ENCODE measurements around the gene URI1.

URI1 gene

DNA sequence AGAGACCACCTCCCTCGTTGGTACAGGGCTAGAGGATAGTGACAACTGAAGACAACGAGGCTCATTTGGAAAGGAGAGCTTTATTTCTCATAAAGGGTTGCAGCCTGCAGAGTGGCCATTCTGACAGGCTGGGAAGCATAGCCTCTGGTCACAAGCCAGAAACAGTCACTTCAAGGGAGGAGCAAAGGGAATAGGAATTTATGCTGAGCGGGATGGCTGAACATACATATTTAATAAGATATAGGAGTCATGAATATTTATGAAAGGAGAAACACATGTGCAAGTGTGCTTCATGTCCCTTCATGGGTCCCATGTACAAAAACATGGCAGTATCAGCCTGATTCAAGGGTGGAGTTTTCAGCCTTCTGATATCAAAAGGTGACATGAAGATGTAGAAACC is 27.1 kb upstream of the URI1 start:
- TF ChIP-seq, protein P1, sequence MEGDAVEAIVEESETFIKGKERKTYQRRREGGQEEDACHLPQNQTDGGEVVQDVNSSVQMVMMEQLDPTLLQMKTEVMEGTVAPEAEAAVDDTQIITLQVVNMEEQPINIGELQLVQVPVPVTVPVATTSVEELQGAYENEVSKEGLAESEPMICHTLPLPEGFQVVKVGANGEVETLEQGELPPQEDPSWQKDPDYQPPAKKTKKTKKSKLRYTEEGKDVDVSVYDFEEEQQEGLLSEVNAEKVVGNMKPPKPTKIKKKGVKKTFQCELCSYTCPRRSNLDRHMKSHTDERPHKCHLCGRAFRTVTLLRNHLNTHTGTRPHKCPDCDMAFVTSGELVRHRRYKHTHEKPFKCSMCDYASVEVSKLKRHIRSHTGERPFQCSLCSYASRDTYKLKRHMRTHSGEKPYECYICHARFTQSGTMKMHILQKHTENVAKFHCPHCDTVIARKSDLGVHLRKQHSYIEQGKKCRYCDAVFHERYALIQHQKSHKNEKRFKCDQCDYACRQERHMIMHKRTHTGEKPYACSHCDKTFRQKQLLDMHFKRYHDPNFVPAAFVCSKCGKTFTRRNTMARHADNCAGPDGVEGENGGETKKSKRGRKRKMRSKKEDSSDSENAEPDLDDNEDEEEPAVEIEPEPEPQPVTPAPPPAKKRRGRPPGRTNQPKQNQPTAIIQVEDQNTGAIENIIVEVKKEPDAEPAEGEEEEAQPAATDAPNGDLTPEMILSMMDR (IDR thresholded peaks at IDR 0.05), result no peak

DNA sequence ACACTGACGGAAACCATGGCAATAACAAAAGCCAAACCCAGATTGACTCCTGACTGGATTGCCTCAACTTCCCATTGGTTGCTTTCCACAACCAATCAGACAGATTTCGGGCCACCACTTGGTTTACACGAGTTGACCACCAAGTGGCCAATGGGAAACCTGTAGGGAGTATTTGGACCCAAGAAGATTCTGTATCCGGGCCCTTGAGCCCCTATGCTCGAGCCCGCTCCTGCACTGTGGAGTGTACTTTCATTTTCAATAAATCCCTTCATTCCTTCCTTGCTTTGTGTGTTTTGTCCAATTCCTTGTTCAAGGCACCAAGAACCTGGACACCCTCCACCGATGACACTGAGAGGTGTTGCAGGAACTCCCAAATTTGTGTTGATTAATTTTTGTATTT is 24.1 kb upstream of the URI1 start:
- TF ChIP-seq, protein P1 (IDR thresholded peaks at IDR 0.05), result no peak

DNA sequence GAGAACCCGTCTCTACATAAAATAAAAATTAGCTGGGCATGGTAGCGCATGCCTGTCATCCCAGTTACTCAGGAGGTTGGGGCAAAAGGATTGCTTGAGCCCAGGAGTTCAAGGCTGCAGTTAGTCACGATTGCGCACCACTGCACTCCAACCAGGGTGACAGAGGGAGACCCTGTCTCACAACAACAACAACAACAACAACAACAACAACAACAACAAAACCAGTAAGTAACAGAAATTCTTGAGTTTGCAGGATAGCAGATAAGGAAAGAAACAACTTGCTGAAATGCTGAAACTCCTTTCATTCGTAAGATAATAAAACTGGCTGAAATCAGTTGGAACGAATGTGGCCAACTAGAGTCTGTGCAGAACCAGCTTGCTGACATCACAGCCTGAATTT is 23.1 kb upstream of the URI1 start:
- TF ChIP-seq, protein P1 (IDR thresholded peaks at IDR 0.05), result no peak

DNA sequence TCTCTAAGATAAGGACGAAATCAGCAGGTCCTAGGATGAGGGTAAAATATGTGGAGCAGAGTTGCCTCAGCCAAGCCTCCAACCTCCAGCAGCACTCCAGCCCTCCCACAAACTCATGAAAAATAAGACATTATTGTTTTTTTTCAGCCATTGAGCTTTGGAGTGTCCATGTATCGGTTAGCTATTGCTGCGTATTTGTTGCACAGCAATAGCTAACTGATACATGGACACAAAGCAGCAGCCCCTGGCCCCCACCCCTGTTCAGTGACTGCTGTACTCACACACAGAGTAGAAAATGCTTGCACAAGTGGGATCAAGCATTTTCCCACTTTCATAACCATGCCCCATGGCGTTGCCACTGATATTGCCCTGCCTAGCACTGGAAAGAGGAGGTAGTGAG is 19.1 kb upstream of the URI1 start:
- TF ChIP-seq, protein P1 (IDR thresholded peaks at IDR 0.05), result no peak

DNA sequence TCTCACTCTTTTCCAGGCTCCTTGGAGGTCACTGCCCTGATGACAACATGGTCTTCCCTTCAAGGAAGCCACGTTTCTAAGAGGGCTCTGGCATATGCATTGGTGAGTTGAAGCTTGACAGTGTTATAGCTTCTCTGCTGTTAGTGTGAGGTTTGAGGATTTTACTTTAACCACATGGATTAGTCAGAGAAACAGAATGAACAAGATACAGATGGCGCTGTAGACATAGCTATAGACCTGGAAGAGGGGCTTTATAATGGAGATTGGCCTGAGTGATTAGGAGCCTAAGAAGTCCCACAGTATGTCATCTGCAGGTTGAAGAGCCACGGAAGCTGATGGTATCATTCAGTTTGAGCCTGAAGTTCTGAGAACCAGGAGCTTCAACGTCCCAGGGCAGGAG is 18.4 kb upstream of the URI1 start:
- TF ChIP-seq, protein P1 (IDR thresholded peaks at IDR 0.05), result no peak

DNA sequence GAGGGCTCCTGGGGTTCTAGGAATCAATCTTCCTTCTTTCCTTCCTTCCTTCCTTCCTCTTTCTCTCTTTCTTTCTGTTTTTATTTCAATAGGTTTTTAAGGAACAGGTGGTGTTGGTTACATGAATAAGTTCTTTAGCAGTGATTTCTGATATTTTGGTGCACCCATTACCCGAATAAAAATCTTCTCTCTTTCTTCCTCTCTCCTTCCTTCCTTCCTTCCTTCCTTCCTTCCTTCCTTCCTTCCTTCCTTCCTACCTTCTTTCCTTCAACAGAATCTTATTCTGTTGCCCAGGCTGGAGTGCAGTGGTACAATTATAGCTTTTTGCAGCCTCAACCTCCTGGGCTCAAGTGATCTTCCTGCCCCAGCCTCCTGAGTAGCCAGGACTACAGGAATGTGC is 16.0 kb upstream of the URI1 start:
- TF ChIP-seq, protein P1 (IDR thresholded peaks at IDR 0.05), result no peak

DNA sequence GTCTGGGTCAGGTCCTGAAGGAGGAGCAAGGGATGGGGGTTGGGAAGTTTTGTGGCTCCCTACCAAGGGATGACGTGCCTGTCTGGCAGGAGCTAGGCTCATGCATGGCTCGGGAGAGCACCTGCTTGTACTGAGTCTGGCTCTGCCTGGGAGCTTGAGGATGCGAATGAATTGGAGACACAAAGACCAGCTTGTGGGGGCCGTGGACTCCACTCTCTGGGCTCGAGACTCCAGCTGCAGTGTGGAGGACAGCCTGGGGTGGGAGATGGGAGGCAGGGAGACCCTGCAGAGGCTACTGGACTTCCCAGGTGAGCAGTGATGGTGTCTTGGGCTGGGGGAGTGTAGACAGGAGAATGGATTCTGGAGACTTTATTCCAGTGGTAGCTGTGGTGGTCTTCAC is 15.2 kb upstream of the URI1 start:
- TF ChIP-seq, protein P1 (IDR thresholded peaks at IDR 0.05), result no peak

DNA sequence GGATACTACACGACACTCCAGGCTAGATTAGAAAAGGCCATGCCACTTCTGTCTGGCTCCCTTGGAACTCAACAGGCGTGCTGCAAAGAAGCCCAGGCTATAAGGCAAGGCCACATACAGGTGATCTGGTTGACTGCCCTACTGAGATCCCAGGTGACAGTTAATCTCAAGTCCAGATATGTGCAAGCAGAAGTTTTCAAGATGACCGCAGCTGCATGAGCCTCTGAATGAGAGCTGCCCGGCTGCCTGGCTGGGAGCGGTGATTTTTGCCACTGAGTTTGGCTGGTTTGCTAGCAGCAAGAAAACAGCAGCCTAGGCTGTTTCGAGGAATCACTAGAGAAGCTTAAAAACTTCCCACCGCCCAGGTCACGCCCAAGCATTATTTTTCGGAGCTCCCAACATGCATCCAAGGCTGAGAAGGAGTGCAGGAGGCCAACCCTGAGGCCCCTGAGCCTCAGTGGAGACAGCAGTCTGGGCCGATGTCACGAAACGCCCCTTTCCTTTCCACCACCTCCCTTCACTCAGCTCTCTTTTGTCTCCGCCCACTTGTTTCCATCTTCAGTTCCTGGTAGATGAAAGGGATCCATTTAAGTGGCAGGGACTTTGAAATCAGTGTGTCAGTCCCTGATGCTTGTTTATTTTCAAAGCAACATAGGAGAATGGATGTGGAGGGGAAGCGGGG is 14.0 kb upstream of the URI1 start:
- TF ChIP-seq, protein P1 (IDR thresholded peaks at IDR 0.05), result no peak
